K562 (cell line): ENCODE data around the gene CLIP1. TPM values are rescaled to one million over a fixed set of nuclear protein-coding genes. Genes with fewer than 3 reads are reported as not detected.
A peak's percentile ranks its signal among the peaks of the same experiment; 100 is the strongest.

Experiments
- CAMTA2 ChIP-seq: fragments of 250-450 bp; sonication (Bioruptor Pico); conservative IDR thresholded peaks from 2 replicates; pipeline ENCODE4 v1.5.1; 2022
- CBX5 ChIP-seq: IDR thresholded peaks from 2 replicates; pipeline ENCODE4 v1.6.1; 2014; ENCODE audit warnings: low read depth, borderline replicate concordance
- CEBPB ChIP-seq: fragments of 450-650 bp; IDR thresholded peaks from 2 replicates; pipeline ENCODE4 v1.6.1; 2016; ENCODE audit warnings: missing genetic modification characterization, missing compliant biosample characterization
- EP400 ChIP-seq: fragments of 450-650 bp; IDR thresholded peaks from 2 replicates; pipeline ENCODE4 v1.6.1; 2017; ENCODE audit warnings: antibody characterized with exemption, mild to moderate bottlenecking, moderate library complexity
- FOXK1 ChIP-seq: sonication (generic); formaldehyde crosslinking; IDR thresholded peaks from 2 replicates; pipeline ENCODE4 v1.8.0; 2022; ENCODE audit warnings: missing genetic modification reagents, mild to moderate bottlenecking, borderline replicate concordance
- GABPB1 ChIP-seq: sonication (generic); formaldehyde crosslinking; IDR thresholded peaks from 2 replicates; pipeline ENCODE4 v1.8.0; 2022; ENCODE audit warnings: mild to moderate bottlenecking, missing genetic modification reagents
- HLTF ChIP-seq: fragments of 450-650 bp; IDR thresholded peaks from 2 replicates; pipeline ENCODE4 v1.6.1; 2016
- HNRNPK ChIP-seq: fragments of 200-400 bp; formaldehyde crosslinking; IDR thresholded peaks from one replicate; pipeline ENCODE4 v1.6.1; 2018; ENCODE audit warnings: mild to moderate bottlenecking, low read depth, low read length; ENCODE audit not compliant: poor library complexity, severe bottlenecking
- LEF1 ChIP-seq: fragments of 450-650 bp; IDR thresholded peaks from 2 replicates; pipeline ENCODE4 v1.6.1; 2016; ENCODE audit warnings: mild to moderate bottlenecking
- MTA1 ChIP-seq: fragments of 450-650 bp; IDR thresholded peaks from 2 replicates; pipeline ENCODE4 v1.6.1; 2017; ENCODE audit warnings: borderline replicate concordance
- NFE2 ChIP-seq: IDR thresholded peaks from 2 replicates; pipeline ENCODE4 v1.6.1; 2014; ENCODE audit warnings: antibody characterized with exemption, low read depth
- PBX2 ChIP-seq, 2 experiments: IDR thresholded peaks in 1 of 2; conservative IDR thresholded peaks in 1 of 2; 2 replicates each; pipeline ENCODE4 v1.6.1; 2016; ENCODE audit warnings: low read depth in 2 of 2, mild to moderate bottlenecking in 1 of 2, missing compliant biosample characterization in 1 of 2, missing genetic modification characterization in 1 of 2, moderate library complexity in 1 of 2
- RAD51 ChIP-seq: fragments of 450-650 bp; IDR thresholded peaks from 2 replicates; pipeline ENCODE4 v1.7.1; 2016; ENCODE audit warnings: low read depth, mild to moderate bottlenecking, borderline replicate concordance
- RBM17 ChIP-seq: fragments of 200-400 bp; formaldehyde crosslinking; IDR thresholded peaks from 2 replicates; pipeline ENCODE4 v1.6.1; 2017; ENCODE audit warnings: low read depth, mild to moderate bottlenecking, low read length, borderline replicate concordance
- SOX6 ChIP-seq: fragments of 450-650 bp; IDR thresholded peaks from 2 replicates; pipeline ENCODE4 v1.6.1; 2014; ENCODE audit warnings: mild to moderate bottlenecking
- TEAD2 ChIP-seq: fragments of 450-650 bp; IDR thresholded peaks from 2 replicates; pipeline ENCODE4 v1.6.1; 2016; ENCODE audit warnings: missing genetic modification characterization, control low read depth, missing compliant biosample characterization
- ZNF140 ChIP-seq: fragments of 250-450 bp; sonication (Bioruptor Pico); IDR thresholded peaks from 2 replicates; pipeline ENCODE4 v1.8.0; 2021; ENCODE audit warnings: moderate library complexity, mild to moderate bottlenecking, inconsistent platforms
- ZNF175 ChIP-seq: fragments of 200-800 bp; sonication (Bioruptor generic); IDR thresholded peaks from 2 replicates; pipeline ENCODE4 v1.6.1; 2016; ENCODE audit warnings: low read depth, mild to moderate bottlenecking, missing genetic modification characterization, missing compliant biosample characterization
- ZNF41 ChIP-seq: fragments of 250-450 bp; sonication (Bioruptor Pico); conservative IDR thresholded peaks from 2 replicates; pipeline ENCODE4 v1.4.0; 2020; ENCODE audit warnings: mild to moderate bottlenecking
- ZNF436 ChIP-seq: fragments of 250-450, 450-650 bp; sonication (Bioruptor Pico); formaldehyde crosslinking; IDR thresholded peaks from 2 replicates; pipeline ENCODE4 v1.7.0; 2020; ENCODE audit warnings: mild to moderate bottlenecking
- ZNF512 ChIP-seq: IDR thresholded peaks from 2 replicates; pipeline ENCODE4 v1.6.1; 2016; ENCODE audit warnings: missing genetic modification characterization, missing compliant biosample characterization
- ZNF76 ChIP-seq: fragments of 250-450 bp; sonication (Bioruptor Pico); IDR thresholded peaks from 2 replicates; pipeline ENCODE4 v1.4.0; 2020; ENCODE audit warnings: mild to moderate bottlenecking, moderate library complexity, borderline replicate concordance
- ZSCAN32 ChIP-seq: fragments of 450-650 bp; formaldehyde crosslinking; IDR thresholded peaks from 2 replicates; pipeline ENCODE4 v1.4.0; 2020; ENCODE audit warnings: mild to moderate bottlenecking, moderate library complexity
- polyA plus RNA-seq, 8 experiments: library from polyadenylated mRNA; depleted of rRNA in 4 of 8; stranded (reverse) in 5 of 8; unstranded in 3 of 8; fragments of >200 nt; fragmentation: Nextera tagmentation in 2 of 8; fragmentation: Illumina TruSeq in 1 of 8; extraction: Ambion mirVana in 2 of 8; extraction: Trizol in 1 of 8; gene quantifications; 2 replicates each; pipeline versions ENCODE4 v1.2.1 to v1.2.3, GENCODE V29; 2011 to 2014; ENCODE audit warnings: inconsistent platforms in 1 of 8, missing spikeins in 1 of 8
- total RNA-seq, 7 experiments: library from RNA; depleted of rRNA in 6 of 7; stranded (reverse); fragments of >200 nt in 6 of 7; fragmentation: Illumina TruSeq in 2 of 7; extraction: Trizol in 2 of 7; gene quantifications; 2 replicates each; pipeline versions ENCODE4 v1.2.1 to v1.2.3, GENCODE V29; 2011 to 2021; ENCODE audit warnings: low replicate concordance in 1 of 7
- TF ChIP-seq, protein P1 (sequence below): sonication (generic); IDR thresholded peaks from 2 replicates; pipeline ENCODE4 v1.6.1; 2016

The CLIP1 gene
- total and polyA plus RNA-seq, 9 of the 15 experiments (the other 6 are each of a cell fraction or from before 2014, with no cell fraction given) = 5.8 to 33.9 (median 27.6) TPM

DNA sequence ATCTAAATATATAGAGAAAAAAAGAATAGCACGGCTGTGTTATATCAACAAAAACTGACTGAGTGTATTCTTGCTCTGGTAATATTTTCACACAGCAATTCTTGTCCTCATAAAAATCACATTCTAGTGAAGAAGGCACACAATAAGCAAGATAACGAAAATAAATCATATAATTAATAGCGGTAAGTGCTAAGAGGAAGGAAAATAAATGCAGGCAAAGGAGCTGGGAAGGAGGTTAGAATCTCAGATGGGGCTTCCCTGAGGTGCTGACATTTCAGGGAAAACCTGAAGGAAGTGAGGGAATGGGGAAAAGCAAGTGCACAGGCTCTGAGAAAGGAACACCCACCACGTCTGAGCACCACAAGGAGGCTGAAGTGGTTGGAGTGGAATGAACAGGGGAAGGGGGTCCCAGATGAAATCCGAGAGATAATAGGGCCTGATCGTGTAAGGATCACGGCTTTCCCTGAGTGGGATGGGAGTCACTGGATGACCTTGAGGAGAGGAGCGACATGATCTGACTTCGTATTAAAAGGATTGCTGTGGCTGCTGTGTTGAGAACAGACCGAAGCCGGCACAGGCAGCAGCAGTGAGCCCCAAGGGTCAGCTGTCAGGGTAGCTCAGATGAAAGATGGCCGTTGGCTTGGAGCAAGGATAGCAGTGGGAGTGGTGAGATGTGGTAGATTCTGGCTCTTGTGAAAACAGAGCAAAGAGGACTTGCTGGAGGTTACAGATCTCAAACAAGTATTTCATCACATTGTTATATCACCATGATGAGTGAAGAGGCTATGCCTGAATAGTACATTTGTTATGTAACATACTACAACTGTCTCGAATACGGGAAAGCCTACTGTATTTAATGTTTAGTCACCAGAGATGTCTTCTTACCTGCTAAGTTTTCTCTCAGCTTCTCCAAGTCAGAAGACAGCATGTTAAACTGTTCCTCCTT lies 89.1 kb downstream of the CLIP1 start (continued):
- TF ChIP-seq TEAD2 (0 out of 2 replicates have a peak, but pooled peaks have one; percentile 63), ZNF41 (no peak), LEF1 (peak; percentile 73; the same call in 1 of the 2 replicates), HNRNPK (no peak), ZNF512 (tag) (0 out of 2 replicates have a peak, but pooled peaks have one; percentile 13), ZNF76 (CRISPR knock-in tag) (peak; percentile 70; the same call in 1 of the 2 replicates), SOX6 (peak; percentile 82), NFE2 (peak; percentile 25; the same call in 1 of the 2 replicates), HLTF (no peak), EP400 (peak; percentile 76), ZNF175 (CRISPR knock-in tag) (peak; percentile 88; the same call in 1 of the 2 replicates), CBX5 (no peak), GABPB1 (CRISPR knock-in tag) (peak; percentile 53), ZSCAN32 (CRISPR knock-in tag) (peak; percentile 79; the same call in 1 of the 2 replicates), RBM17 (no peak), RAD51 (peak; percentile 32; the same call in 1 of the 2 replicates), ZNF436 (no peak), CAMTA2 (CRISPR knock-in tag) (no peak), PBX2 (CRISPR knock-in tag; IDR thresholded peaks at IDR 0.05; ENCODE audit: low read depth) (0 out of 2 replicates have a peak, but pooled peaks have one; percentile 16), PBX2 (tag; conservative IDR thresholded peaks at IDR 0.05; ENCODE audit: low read depth) (peak; percentile 91), MTA1 (no peak), CEBPB (peak; percentile 98), ZNF140 (no peak), FOXK1 (CRISPR knock-in tag) (no peak)
- TF ChIP-seq, protein P1, sequence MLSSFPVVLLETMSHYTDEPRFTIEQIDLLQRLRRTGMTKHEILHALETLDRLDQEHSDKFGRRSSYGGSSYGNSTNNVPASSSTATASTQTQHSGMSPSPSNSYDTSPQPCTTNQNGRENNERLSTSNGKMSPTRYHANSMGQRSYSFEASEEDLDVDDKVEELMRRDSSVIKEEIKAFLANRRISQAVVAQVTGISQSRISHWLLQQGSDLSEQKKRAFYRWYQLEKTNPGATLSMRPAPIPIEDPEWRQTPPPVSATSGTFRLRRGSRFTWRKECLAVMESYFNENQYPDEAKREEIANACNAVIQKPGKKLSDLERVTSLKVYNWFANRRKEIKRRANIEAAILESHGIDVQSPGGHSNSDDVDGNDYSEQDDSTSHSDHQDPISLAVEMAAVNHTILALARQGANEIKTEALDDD = no peak
